Measurements from ENCODE around the gene KDM2B.

- TF ChIP-seq CTCF (conservative IDR thresholded peaks at IDR 0.05; ENCODE audit: low read depth, low read length) (no peak), EZH2 (IDR thresholded peaks at IDR 0.05; ENCODE audit: borderline replicate concordance, low read depth, low read length, poor library complexity, severe bottlenecking) (no peak)
Measured at GRCh38 chr12:121505513-121505912, 75.3 kb downstream of the KDM2B start.
